A673 (cell line): ENCODE results near the gene TARBP2.

ENCODE experiments used
- EZH2 ChIP-seq: fragments of 200-600 bp; sonication (generic); IDR thresholded peaks from 2 replicates; pipeline ENCODE4 v1.6.1; 2017; ENCODE audit warnings: borderline replicate concordance, low read depth, mild to moderate bottlenecking, mixed read lengths, antibody characterized with exemption, low read length; ENCODE audit not compliant: poor library complexity, severe bottlenecking
- TF ChIP-seq, protein P1 (sequence below): fragments of 300-800, 200-600 bp; sonication (generic); conservative IDR thresholded peaks from 2 replicates; pipeline ENCODE4 v1.5.1; 2017; ENCODE audit warnings: low read depth, mild to moderate bottlenecking, antibody characterized with exemption, low read length, moderate library complexity, mixed read lengths

DNA sequence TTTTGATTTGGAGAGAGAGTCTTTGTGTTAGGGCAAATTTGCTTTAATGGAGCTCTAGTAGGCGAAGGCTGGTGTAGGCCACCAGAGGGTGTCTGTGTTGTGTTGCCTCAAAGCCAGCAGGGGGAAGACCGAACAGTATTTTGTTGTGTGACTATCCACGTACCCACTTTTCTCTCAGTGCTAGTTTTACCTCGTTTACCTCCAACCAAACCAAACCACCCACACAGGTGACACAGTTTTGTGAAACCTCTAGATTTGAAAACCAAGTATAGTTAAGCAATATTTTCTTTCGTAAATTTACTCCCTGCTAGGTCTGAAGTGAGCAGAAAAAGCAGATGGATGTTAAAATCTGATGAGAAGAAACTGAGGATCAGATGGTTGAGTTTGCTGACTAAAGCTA, 42.5 kb downstream of the TARBP2 start:
- TF ChIP-seq, protein P1, sequence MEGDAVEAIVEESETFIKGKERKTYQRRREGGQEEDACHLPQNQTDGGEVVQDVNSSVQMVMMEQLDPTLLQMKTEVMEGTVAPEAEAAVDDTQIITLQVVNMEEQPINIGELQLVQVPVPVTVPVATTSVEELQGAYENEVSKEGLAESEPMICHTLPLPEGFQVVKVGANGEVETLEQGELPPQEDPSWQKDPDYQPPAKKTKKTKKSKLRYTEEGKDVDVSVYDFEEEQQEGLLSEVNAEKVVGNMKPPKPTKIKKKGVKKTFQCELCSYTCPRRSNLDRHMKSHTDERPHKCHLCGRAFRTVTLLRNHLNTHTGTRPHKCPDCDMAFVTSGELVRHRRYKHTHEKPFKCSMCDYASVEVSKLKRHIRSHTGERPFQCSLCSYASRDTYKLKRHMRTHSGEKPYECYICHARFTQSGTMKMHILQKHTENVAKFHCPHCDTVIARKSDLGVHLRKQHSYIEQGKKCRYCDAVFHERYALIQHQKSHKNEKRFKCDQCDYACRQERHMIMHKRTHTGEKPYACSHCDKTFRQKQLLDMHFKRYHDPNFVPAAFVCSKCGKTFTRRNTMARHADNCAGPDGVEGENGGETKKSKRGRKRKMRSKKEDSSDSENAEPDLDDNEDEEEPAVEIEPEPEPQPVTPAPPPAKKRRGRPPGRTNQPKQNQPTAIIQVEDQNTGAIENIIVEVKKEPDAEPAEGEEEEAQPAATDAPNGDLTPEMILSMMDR, result peak; percentile 93
- TF ChIP-seq EZH2, result no peak
